Upper lobe of left lung (tissue), 6 donors: ENCODE results near the gene MYL12A. TPM values are rescaled to one million over a fixed set of nuclear protein-coding genes. Genes with fewer than 3 reads are reported as not detected.

Experiments used
- ATAC-seq, 2 donors: fragments of 200-7000 bp; cut with Tn5 transposase; one replicate each; pipeline ENCODE4 v1.9.1; 2022; ENCODE audit warnings: mild to moderate bottlenecking in 2 of 2, moderate library complexity in 2 of 2; ENCODE audit not compliant: low FRiP score in 2 of 2
- DNase-seq, 2 donors: peaks; one replicate each; pipeline ENCODE4 v3.0.0-alpha.2; 2019 to 2020
- H3K27ac ChIP-seq, 4 donors: fragments of 200-600 bp; sonication (generic); one replicate each; pipeline ENCODE4 v1.5.1; 2016 to 2019
- H3K27me3 ChIP-seq, 4 donors: fragments of 200-600 bp; sonication (generic); one replicate each; pipeline ENCODE4 v1.5.1; 2017 to 2019
- H3K36me3 ChIP-seq, 4 donors: fragments of 200-600 bp; sonication (generic); one replicate each; pipeline ENCODE4 v1.5.1; 2016 to 2019
- H3K4me1 ChIP-seq, 4 donors: fragments of 200-600 bp; sonication (generic); one replicate each; pipeline ENCODE4 v1.5.1; 2018 to 2019
- H3K4me3 ChIP-seq, 4 donors: fragments of 200-600 bp; sonication (generic); one replicate each; pipeline ENCODE4 v1.5.1; 2017 to 2019; ENCODE audit warnings: mild to moderate bottlenecking in 2 of 4, moderate library complexity in 1 of 4
- H3K9me3 ChIP-seq, 4 donors: fragments of 200-600 bp; sonication (generic); one replicate each; pipeline ENCODE4 v1.5.1; 2018 to 2019
- CTCF ChIP-seq, 6 experiments: fragments of 450-650 bp in 4 of 6; fragments of 200-600 bp in 2 of 6; sonication (generic) in 2 of 6; IDR thresholded peaks; one replicate each; pipeline ENCODE4 v1.5.1; 2016 to 2019; ENCODE audit warnings: antibody characterized with exemption in 6 of 6
- EP300 ChIP-seq, 4 donors: sonication (generic); formaldehyde crosslinking; IDR thresholded peaks; one replicate each; pipeline ENCODE4 v1.5.1; 2017; ENCODE audit warnings: antibody characterized with exemption in 4 of 4, control low read depth in 2 of 4
- POLR2A ChIP-seq, 4 donors: fragments of 450-650 bp; IDR thresholded peaks; one replicate each; pipeline ENCODE4 v1.5.1; 2016 to 2017; ENCODE audit warnings: antibody characterized with exemption in 4 of 4, mild to moderate bottlenecking in 2 of 4
- POLR2AphosphoS5 ChIP-seq, 2 donors: sonication (generic); formaldehyde crosslinking; IDR thresholded peaks; one replicate each; pipeline ENCODE4 v1.5.1; 2017; ENCODE audit warnings: antibody characterized with exemption in 2 of 2
- WGBS, 2 donors: methylation state at CpG; one replicate each; pipeline ENCODE4 v1.1.5; 2017 to 2018; 5-methylcytosine and 5-hydroxymethylcytosine counted together
- total RNA-seq, 6 donors: library from RNA; depleted of rRNA in 4 of 6; stranded (reverse); fragments of >200 nt in 4 of 6; gene quantifications; one replicate each; pipeline versions ENCODE4 v1.1.0 to v1.2.1, GENCODE V29; 2016 to 2021
- donor health status: DM: no; HTN: no; CAD: no; lungs with moderate emphysema.
- donor health status: DM: no; HTN: yes; CAD: no; lungs with severe emphysema.

The MYL12A gene
- total RNA-seq, 6 donors from 2014 or later: 184 to 702 (median 558) TPM

DNA sequence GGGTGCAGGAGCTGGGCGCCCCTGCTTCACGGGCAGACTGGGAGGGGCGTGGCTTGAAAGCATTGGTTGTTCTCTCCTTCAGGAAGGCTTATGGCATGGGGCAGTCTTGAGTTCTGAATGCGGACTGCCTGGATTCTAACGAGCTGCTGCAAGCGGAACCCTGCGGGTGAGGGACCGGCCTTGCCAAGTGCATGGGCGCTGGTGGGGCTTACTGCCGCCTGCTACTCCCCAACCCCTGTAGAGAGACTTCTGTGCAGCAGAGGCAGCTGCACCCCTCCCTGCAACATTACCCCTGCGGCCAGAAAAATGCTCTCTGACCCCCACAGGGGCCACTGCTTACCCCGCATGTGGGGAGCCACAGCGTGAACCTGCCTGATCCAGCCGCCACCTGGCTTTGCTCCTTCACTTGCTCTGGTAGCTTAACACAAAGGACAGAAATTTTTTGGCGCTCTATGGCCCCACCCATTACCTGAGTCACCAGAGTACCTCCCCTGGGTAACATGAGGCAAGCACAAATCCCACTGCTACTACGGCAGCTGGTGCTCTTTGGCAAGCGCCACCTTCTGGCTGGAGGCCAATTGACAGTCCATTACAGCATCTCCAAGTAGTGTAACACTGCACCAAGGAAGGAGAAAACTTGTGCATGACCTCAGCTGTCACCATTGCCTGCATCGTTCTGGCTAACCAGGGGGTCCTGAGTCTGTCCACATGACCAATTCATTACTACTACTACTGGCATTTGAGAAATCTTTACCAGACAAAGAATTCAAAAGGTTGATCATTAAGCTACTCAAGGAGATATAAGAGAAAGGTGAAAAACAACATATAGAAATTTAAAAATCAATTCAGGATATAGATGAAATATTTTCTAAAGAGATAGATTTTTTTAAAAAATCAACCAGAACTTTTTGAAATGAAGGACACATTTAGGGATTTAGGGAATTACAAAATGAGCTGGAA is 49.7 kb downstream of the MYL12A start:
- ATAC-seq (peak; percentile 94 to 96), DNase-seq (peak; percentile 61 to 96)
- Histone ChIP-seq H3K9me3 (no peaks in the 10 kb centered on the region), H3K27me3 (no peaks in the 10 kb centered on the region), H3K4me3 (peak overlapping the region; percentile 47 to 83 (median 64)), H3K4me1 (peaks cover 5 to 10% (median 8%) of the 10 kb centered on the region in 4 donors), H3K27ac (peak overlapping the region; percentile 58 to 75 (median 66)), H3K36me3 (no peaks in the 10 kb centered on the region)
- TF ChIP-seq EP300 (IDR thresholded peaks at IDR 0.05) (no peak), CTCF (IDR thresholded peaks at IDR 0.05) (peak in 5 of 6 experiments; percentile 22 to 67 (median 47)), POLR2AphosphoS5 (IDR thresholded peaks at IDR 0.05) (peak; percentile 40 to 45), POLR2A (IDR thresholded peaks at IDR 0.05) (peak in 2 of 4 donors; percentile 46 to 59)
- WGBS, 2 donors: 0 to 13% methylated on average over 10 to 17 of the region's 18 CpGs

DNA sequence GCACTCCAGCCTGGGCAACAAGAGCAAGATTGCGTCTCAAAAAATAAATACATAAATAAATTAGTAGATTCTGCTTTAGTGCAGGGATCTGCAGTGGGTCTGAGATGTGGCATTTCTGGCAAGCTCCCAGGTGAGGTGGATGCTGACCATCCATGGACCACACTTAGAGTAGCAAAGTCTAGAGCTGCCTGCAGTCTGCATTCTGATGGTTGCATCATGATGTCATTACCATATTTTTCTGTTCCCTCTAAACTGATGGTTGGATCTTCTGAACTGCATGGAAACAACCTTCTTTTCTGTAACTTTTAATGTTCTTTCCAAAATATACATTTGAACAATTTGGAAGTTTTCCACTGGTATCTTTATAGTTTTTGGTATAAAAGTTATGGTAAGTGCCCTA is 57.2 kb downstream of the MYL12A start:
- H3K4me1 ChIP-seq: no peaks in the 10 kb centered on the region
- H3K9me3 ChIP-seq: no peaks in the 10 kb centered on the region
- WGBS, 2 donors: 100% methylated on average over 1 of the region's 1 CpG
- no peak for TF ChIP-seq CTCF (IDR thresholded peaks at IDR 0.05)
- no peak for TF ChIP-seq POLR2AphosphoS5 (IDR thresholded peaks at IDR 0.05)
- TF ChIP-seq POLR2A (IDR thresholded peaks at IDR 0.05): no peak
- no peak for TF ChIP-seq EP300 (IDR thresholded peaks at IDR 0.05)
- no peak for ATAC-seq
- no peak for DNase-seq
- no peaks in the 10 kb centered on the region for H3K27me3 ChIP-seq
- no peak overlapping the region for H3K4me3 ChIP-seq
- H3K27ac ChIP-seq: no peak overlapping the region
- H3K36me3 ChIP-seq: no peaks in the 10 kb centered on the region

GRCh38 chr18:3305354-3305762 is 57.8 kb downstream of the MYL12A start:
- Histone ChIP-seq H3K27me3 (no peaks in the 10 kb centered on the region), H3K36me3 (no peaks in the 10 kb centered on the region), H3K27ac (no peak overlapping the region), H3K4me1 (no peaks in the 10 kb centered on the region), H3K4me3 (no peak overlapping the region), H3K9me3 (no peaks in the 10 kb centered on the region)
- peak in 1 of 4 donors; percentile 34 for TF ChIP-seq EP300 (IDR thresholded peaks at IDR 0.05)
- TF ChIP-seq CTCF (IDR thresholded peaks at IDR 0.05): no peak
- WGBS, 2 donors: 63 to 81% methylated on average over 7 of the region's 7 CpGs
- ATAC-seq (peak in 1 of 2 donors; percentile 73), DNase-seq (no peak)

Other genes starting within 250 kb of the MYL12A start
- gene LPIN2, start 234.7 kb upstream of the MYL12A start, total RNA-seq: 100 to 1,000 TPM in 1 of 6 donors, 10 to 100 TPM in 5; 37.7 to 105 (median 57.3) TPM
- gene MYOM1, start 27.8 kb upstream of the MYL12A start, total RNA-seq: 10 to 100 TPM in 1 of 6 donors, 1 to 10 TPM in 4, under 1 TPM in 1; 0.76 to 11.2 (median 2.2) TPM
- gene MYL12B, start 14.3 kb downstream of the MYL12A start, total RNA-seq: 100 to 1,000 TPM in 5 of 6 donors, 10 to 100 TPM in 1; 93.2 to 451 (median 361) TPM
- gene TGIF1, start 202.4 kb downstream of the MYL12A start, total RNA-seq: 10 to 100 TPM; 55.8 to 87.0 (median 64.8) TPM